ENCODE data around the gene PARD3.

- TF ChIP-seq CTCF (IDR thresholded peaks at IDR 0.05) (no peak), POLR2A (IDR thresholded peaks at IDR 0.05) (no peak)
Observed at GRCh38 chr10:34728361-34728760, 86.7 kb downstream of the PARD3 start.
